RWPE2 (cell line): ENCODE measurements around the gene SYN1.
A peak's percentile ranks its signal among the peaks of the same experiment; 100 is the strongest.

ENCODE experiments used
- ATAC-seq: fragments of 200-7000 bp; cut with Tn5 transposase; 3 replicates; pipeline ENCODE4 v1.9.1; 2021; ENCODE audit warnings: low read depth
- DNase-seq: peaks from one replicate; pipeline ENCODE4 v3.0.0-alpha.2; 2020; ENCODE audit warnings: low spot score
- H3K27ac ChIP-seq: fragments of 450-650 bp; 2 replicates; pipeline ENCODE4 v1.5.1; 2017; ENCODE audit warnings: mild to moderate bottlenecking; ENCODE audit not compliant: poor library complexity, severe bottlenecking
- H3K27me3 ChIP-seq: fragments of 250-450 bp; sonication (Bioruptor Pico); 2 replicates; pipeline ENCODE4 v1.5.1; 2021; ENCODE audit warnings: mild to moderate bottlenecking, moderate library complexity; ENCODE audit not compliant: insufficient read depth, poor library complexity, severe bottlenecking
- H3K36me3 ChIP-seq: fragments of 250-450 bp; sonication (Bioruptor Pico); 2 replicates; pipeline ENCODE4 v1.5.1; 2020; ENCODE audit warnings: low read depth, mild to moderate bottlenecking, moderate library complexity
- H3K4me1 ChIP-seq: fragments of 250-450 bp; sonication (Bioruptor Pico); 2 replicates; pipeline ENCODE4 v1.5.1; 2021; ENCODE audit warnings: mild to moderate bottlenecking, moderate library complexity; ENCODE audit not compliant: insufficient read depth, poor library complexity, severe bottlenecking
- H3K4me3 ChIP-seq: fragments of 250-450 bp; sonication (Bioruptor Pico); 2 replicates; pipeline ENCODE4 v1.5.1; 2021; ENCODE audit warnings: mild to moderate bottlenecking, moderate library complexity; ENCODE audit not compliant: severe bottlenecking
- H3K9me3 ChIP-seq: fragments of 250-450 bp; sonication (Bioruptor Pico); 2 replicates; pipeline ENCODE4 v1.5.1; 2021; ENCODE audit warnings: mild to moderate bottlenecking, moderate library complexity; ENCODE audit not compliant: severe bottlenecking
- TF ChIP-seq, protein P1 (sequence below): fragments of 450-650 bp; IDR thresholded peaks from one replicate; pipeline ENCODE4 v1.5.1; 2017; ENCODE audit warnings: mild to moderate bottlenecking, moderate library complexity; ENCODE audit not compliant: poor library complexity, severe bottlenecking

The SYN1 gene

DNA sequence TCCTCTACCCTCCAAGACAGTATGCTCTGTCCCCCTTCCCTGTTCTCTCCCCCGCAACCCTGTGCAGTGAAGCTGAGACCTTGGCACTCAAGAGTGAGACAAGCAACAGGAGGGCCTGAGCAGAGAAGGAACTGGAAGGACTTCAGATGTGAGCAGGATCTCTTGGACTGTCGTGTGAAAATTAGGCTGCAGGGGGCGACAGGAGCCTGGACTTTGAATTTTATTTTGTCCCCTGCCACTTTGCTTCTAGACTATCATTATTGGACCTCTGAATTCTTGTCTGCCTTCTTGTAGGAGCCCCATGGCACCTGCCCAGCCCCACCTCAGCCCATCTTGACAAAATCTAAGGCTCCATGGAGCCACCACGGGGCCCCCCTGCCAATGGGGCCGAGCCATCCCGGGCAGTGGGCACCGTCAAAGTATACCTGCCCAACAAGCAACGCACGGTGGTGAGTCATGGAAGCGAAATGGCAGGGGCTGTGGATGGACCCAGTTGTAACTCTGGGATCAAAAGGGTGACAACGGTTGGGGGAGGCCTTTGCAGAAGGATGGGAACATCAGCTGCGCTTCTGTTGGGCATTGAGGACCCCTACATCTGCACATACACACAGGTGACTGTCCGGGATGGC, 56.9 kb downstream of the SYN1 start:
- ATAC-seq (no peak), DNase-seq (no peak)
- Histone ChIP-seq H3K27ac (peak overlapping the region; percentile 58), H3K9me3 (no peaks in the 10 kb centered on the region), H3K4me1 (peaks cover 12% of the 10 kb centered on the region), H3K4me3 (no peak overlapping the region), H3K27me3 (no peaks in the 10 kb centered on the region), H3K36me3 (peaks cover 50% of the 10 kb centered on the region)
- TF ChIP-seq, protein P1, sequence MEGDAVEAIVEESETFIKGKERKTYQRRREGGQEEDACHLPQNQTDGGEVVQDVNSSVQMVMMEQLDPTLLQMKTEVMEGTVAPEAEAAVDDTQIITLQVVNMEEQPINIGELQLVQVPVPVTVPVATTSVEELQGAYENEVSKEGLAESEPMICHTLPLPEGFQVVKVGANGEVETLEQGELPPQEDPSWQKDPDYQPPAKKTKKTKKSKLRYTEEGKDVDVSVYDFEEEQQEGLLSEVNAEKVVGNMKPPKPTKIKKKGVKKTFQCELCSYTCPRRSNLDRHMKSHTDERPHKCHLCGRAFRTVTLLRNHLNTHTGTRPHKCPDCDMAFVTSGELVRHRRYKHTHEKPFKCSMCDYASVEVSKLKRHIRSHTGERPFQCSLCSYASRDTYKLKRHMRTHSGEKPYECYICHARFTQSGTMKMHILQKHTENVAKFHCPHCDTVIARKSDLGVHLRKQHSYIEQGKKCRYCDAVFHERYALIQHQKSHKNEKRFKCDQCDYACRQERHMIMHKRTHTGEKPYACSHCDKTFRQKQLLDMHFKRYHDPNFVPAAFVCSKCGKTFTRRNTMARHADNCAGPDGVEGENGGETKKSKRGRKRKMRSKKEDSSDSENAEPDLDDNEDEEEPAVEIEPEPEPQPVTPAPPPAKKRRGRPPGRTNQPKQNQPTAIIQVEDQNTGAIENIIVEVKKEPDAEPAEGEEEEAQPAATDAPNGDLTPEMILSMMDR: no peak

DNA sequence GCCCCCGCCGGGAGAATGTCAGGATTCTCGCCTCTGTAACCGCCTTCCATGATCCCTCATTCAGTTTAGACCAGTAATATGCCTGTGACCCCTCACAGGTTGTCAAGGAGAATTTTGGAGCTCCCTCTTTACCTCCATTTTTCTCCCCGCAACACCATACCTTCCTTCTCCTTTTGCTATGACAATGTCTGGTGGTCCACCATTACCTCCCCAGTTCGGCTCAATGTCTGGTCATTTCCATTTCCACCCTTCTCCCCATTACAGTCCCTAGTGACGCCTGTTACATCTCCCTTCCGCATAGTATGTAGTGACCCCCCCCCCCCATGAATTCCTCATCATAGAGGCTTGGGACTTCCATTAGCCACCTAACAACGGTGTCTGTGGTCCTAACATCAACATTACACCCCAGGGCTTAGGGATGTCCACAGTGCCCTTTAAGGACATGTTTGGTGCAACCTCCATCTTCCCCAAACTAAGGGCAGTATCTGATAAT, 58.0 kb downstream of the SYN1 start:
- peak overlapping the region; percentile 92 for H3K4me3 ChIP-seq
- no peaks in the 10 kb centered on the region for H3K9me3 ChIP-seq
- H3K27ac ChIP-seq: peak overlapping the region; percentile 58
- H3K36me3 ChIP-seq: peaks cover 39% of the 10 kb centered on the region
- TF ChIP-seq, protein P1: no peak
- peaks cover 12% of the 10 kb centered on the region for H3K4me1 ChIP-seq
- ATAC-seq: no peak
- H3K27me3 ChIP-seq: no peaks in the 10 kb centered on the region
- DNase-seq: no peak

DNA sequence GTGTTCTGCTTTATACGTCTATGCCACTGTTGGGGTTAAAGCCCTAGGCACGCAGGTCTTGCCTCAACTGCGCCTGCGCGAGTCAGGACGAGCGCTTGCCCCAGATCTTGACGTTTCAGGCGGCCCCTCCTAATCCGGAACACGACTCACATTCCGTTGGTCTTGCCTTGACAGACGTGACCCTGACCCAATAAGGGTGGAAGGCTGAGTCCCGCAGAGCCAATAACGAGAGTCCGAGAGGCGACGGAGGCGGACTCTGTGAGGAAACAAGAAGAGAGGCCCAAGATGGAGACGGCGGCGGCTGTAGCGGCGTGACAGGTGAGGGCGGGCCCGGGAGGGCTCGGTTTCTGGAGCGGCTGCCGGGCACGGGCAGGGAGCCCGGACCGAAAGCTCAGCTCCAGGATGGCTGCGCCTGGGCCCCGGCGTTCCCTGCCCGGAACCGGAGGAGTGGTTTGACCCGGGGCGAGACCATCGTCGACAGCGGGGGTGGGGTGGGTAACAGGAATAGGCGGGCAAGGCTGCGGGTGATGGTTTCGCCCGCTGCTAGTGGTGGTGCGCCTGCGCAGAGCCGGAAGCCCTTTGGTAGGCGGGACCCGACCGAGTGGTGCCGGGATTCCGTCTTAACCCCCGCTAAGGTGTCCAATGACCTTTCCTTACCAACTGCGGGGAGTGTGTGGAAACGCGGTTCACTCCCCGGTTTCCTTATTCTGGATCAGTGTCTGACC, 58.6 kb downstream of the SYN1 start, which contains the start of gene ARAF:
ARAF (plus strand) TSS at position 272 of the 725 bp plus-strand sequence. CDS start 1,763 bp downstream, outside the sequence.
- H3K27ac ChIP-seq: peak within 1 kb of the TSS; percentile 58
- ATAC-seq: peak; percentile 87

DNA sequence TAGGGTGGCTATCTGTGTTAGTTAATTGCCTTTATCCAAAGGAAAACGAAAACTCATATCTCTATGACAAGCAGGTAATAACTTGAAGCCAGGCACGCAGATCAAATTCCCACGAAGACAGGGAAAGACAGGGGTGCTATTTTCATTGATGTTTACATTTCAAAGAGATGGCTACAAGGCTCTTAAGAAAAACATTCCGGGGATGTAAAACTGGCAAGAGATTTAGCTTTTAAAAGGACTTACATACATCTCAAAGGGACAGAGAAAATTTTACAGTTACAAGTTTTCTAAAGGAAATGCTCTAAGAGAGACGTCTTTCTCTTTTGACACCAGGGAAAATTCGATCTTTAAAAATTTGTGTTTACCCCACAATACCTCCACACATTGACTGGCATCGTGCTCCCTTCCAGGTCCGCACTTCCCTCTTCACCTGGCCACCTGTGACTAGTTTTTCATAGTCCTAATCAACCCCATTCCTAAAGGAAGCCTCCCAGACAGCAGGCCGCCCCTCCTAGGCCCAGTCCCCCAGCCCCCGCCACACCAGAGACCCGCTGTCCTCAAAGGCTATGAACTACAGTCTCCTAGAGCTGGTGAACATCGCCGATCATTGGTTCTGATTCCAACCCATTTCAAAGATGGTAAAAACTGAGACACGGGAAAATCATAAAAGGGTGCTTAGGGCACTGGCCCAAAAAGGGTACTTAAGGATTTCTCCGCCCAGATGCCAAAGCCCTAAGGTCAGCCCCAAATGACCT, 59.3 kb downstream of the SYN1 start:
- DNase-seq (no peak), ATAC-seq (no peak)
- Histone ChIP-seq H3K4me3 (peak overlapping the region; percentile 92), H3K36me3 (peaks cover 27% of the 10 kb centered on the region), H3K27ac (peak overlapping the region; percentile 58), H3K9me3 (no peaks in the 10 kb centered on the region), H3K27me3 (no peaks in the 10 kb centered on the region), H3K4me1 (peaks cover 12% of the 10 kb centered on the region)
- TF ChIP-seq, protein P1: no peak

More for the DNA sequence above, 58.6 kb downstream of the SYN1 start, which contains the start of gene ARAF:
- Histone ChIP-seq H3K9me3 (no peaks in the 10 kb centered on the region), H3K4me3 (peak within 1 kb of the TSS; percentile 92), H3K36me3 (peaks cover 34% of the 10 kb centered on the region), H3K4me1 (peaks cover 12% of the 10 kb centered on the region), H3K27me3 (no peaks in the 10 kb centered on the region)
- DNase-seq: peak; percentile 96
- TF ChIP-seq, protein P1: no peak
